Bladder microvascular endothelial cell (primary cell): ENCODE data around the gene COLEC11. TPM values are rescaled to one million over a fixed set of nuclear protein-coding genes. Genes with fewer than 3 reads are reported as not detected.

Experiments used
- total RNA-seq: library from RNA; depleted of rRNA; stranded (reverse); fragments of >200 nt; gene quantifications from 2 replicates; pipeline ENCODE4 v1.2.3, GENCODE V29; 2014

COLEC11 gene
- 0.16 and 0.57 TPM in 2 replicates for total RNA-seq

GRCh38 chr2:3594493-3595281 lies at the start of gene COLEC11:
COLEC11 (plus strand) TSS chr2:3595112; CDS start chr2:3604341, 9,229 bp downstream.

GRCh38 chr2:3558205-3559014 lies 36.5 kb upstream of the COLEC11 start, which contains the start of gene RNASEH1:
RNASEH1 (minus strand) TSS chr2:3558333; CDS start chr2:3558260, 73 bp downstream.

GRCh38 chr2:3657881-3658280 lies 63.0 kb downstream of the COLEC11 start, which contains the start of gene ALLC:
ALLC (plus strand) TSS chr2:3658200; CDS start chr2:3671158, 12,958 bp downstream.

Other genes starting within 250 kb of the COLEC11 start
- 30.6 and 44.7 TPM in 2 replicates for gene EIPR1, start 217.3 kb upstream of the COLEC11 start, total RNA-seq
- gene TRAPPC12, start 215.4 kb upstream of the COLEC11 start, total RNA-seq, result 30.4 and 54.6 TPM in 2 replicates
- 34.2 and 50.2 TPM in 2 replicates for gene ADI1, start 75.6 kb upstream of the COLEC11 start, total RNA-seq
- 25.3 and 28.0 TPM in 2 replicates for gene RNASEH1, start 36.8 kb upstream of the COLEC11 start, total RNA-seq
- gene RPS7, start 19.9 kb upstream of the COLEC11 start, total RNA-seq, result 693 and 1,102 TPM in 2 replicates
- not detected in 2 replicates for gene ALLC, start 63.1 kb downstream of the COLEC11 start, total RNA-seq
- gene DCDC2C, start 108.5 kb downstream of the COLEC11 start, total RNA-seq, result 0.19 TPM in 1 of 2 replicates, not detected in the other